Keratinocyte (primary cell): ENCODE results near the gene SPATS2L. TPM values are rescaled to one million over a fixed set of nuclear protein-coding genes. Genes with fewer than 3 reads are reported as not detected.

ENCODE experiments used
- DNase-seq: peaks from one replicate; pipeline ENCODE4 v3.0.0-alpha.2; 2011; ENCODE audit warnings: low read depth, missing footprints, low spot score
- FAIRE-seq: peaks from 2 replicates; lab custom pipeline; 2011; peaks lifted over from hg19 to GRCh38; lab: Jason Lieb, UNC
- H2AFZ ChIP-seq: 2 replicates; pipeline ENCODE4 v1.6.0; 2012; ENCODE audit warnings: low read length, control low read depth, inconsistent platforms; ENCODE audit not compliant: control insufficient read depth
- H3K27ac ChIP-seq: 2 replicates; pipeline ENCODE4 v1.5.1; 2011; ENCODE audit warnings: low read length; ENCODE audit not compliant: control insufficient read depth, insufficient read depth
- H3K27me3 ChIP-seq: 3 replicates; pipeline ENCODE4 v1.6.0; 2011; ENCODE audit warnings: low read length; ENCODE audit not compliant: control insufficient read depth, insufficient read depth; ENCODE audit errors: extremely low read depth
- H3K36me3 ChIP-seq, 2 experiments: 2 replicates in 1 of 2; 3 replicates in 1 of 2; pipeline ENCODE4 v1.5.1; 2011; ENCODE audit warnings: low read length in 2 of 2, mild to moderate bottlenecking in 1 of 2; ENCODE audit not compliant: control insufficient read depth in 2 of 2, insufficient read depth in 2 of 2; ENCODE audit errors: extremely low read depth in 1 of 2
- H3K4me1 ChIP-seq: 3 replicates; pipeline ENCODE4 v1.5.1; 2011; ENCODE audit warnings: low read length; ENCODE audit not compliant: control insufficient read depth, insufficient read depth; ENCODE audit errors: extremely low read depth
- H3K4me2 ChIP-seq: 3 replicates; pipeline ENCODE4 v1.6.0; 2011; ENCODE audit warnings: low read depth, low read length; ENCODE audit not compliant: control insufficient read depth, insufficient read depth; ENCODE audit errors: extremely low read depth
- H3K4me3 ChIP-seq, 3 experiments: fragments of 200-600 bp in 1 of 3; sonication (generic) in 1 of 3; 2 replicates in 2 of 3; 3 replicates in 1 of 3; pipeline ENCODE4 v1.5.1; 2011 to 2016; ENCODE audit warnings: low read length in 3 of 3, mild to moderate bottlenecking in 3 of 3, control low read depth in 2 of 3, inconsistent platforms in 1 of 3, low read depth in 1 of 3, mixed read lengths in 1 of 3, mixed run types in 1 of 3, moderate library complexity in 1 of 3; ENCODE audit not compliant: control insufficient read depth in 2 of 3, insufficient read depth in 2 of 3; ENCODE audit errors: extremely low read depth in 1 of 3
- H3K79me2 ChIP-seq: 2 replicates; pipeline ENCODE4 v1.6.0; 2012; ENCODE audit warnings: low read length; ENCODE audit not compliant: control insufficient read depth, insufficient read depth
- H3K9ac ChIP-seq: 3 replicates; pipeline ENCODE4 v1.6.0; 2011; ENCODE audit warnings: low read length; ENCODE audit not compliant: control insufficient read depth, insufficient read depth; ENCODE audit errors: extremely low read depth
- H3K9me1 ChIP-seq: 3 replicates; pipeline ENCODE4 v1.6.0; 2011; ENCODE audit warnings: low read length; ENCODE audit not compliant: control insufficient read depth, insufficient read depth; ENCODE audit errors: extremely low read depth
- H3K9me3 ChIP-seq: 2 replicates; pipeline ENCODE4 v1.5.1; 2012; ENCODE audit warnings: low read depth, low read length; ENCODE audit not compliant: control insufficient read depth
- H4K20me1 ChIP-seq: 3 replicates; pipeline ENCODE4 v1.6.0; 2011; ENCODE audit warnings: low read length; ENCODE audit not compliant: control insufficient read depth, insufficient read depth; ENCODE audit errors: extremely low read depth
- CTCF ChIP-seq, 3 experiments: IDR thresholded peaks in 1 of 3; conservative IDR thresholded peaks in 1 of 3; optimal IDR thresholded peaks in 1 of 3; 2 replicates in 2 of 3; 3 replicates in 1 of 3; pipeline versions ENCODE3 to v1.5.1; 2011; ENCODE audit warnings: low read length in 3 of 3, mild to moderate bottlenecking in 3 of 3, moderate library complexity in 2 of 3, control low read depth in 1 of 3, inconsistent platforms in 1 of 3; ENCODE audit not compliant: insufficient read depth in 2 of 3; ENCODE audit errors: extremely low read depth in 1 of 3
- EZH2 ChIP-seq: IDR thresholded peaks from one replicate; pipeline ENCODE4 v1.6.1; 2012; ENCODE audit warnings: inconsistent platforms, mild to moderate bottlenecking, low read length, moderate library complexity
- dilution Hi-C: fragments of 300-500 bp; cut with MboI; formaldehyde crosslinking; loops from one replicate; pipeline ENCODE4 v1.7.0; 2020; ENCODE audit warnings: low sequenced_read_pairs; ENCODE audit not compliant: extremely low pct_ligation_motif_present
- polyA plus RNA-seq, 5 experiments: library from polyadenylated mRNA; depleted of rRNA in 3 of 5; stranded (reverse) in 3 of 5; stranded (forward) in 1 of 5; unstranded in 1 of 5; fragments of >200 nt; gene quantifications; 1 replicate in 1 of 5; 2 replicates in 3 of 5; 3 replicates in 1 of 5; pipeline versions ENCODE4 v1.2.1 to v1.2.3, GENCODE V29; 2011 to 2012; ENCODE audit warnings: missing spikeins in 2 of 5, low read depth in 1 of 5, low replicate concordance in 1 of 5

SPATS2L gene
- polyA plus RNA-seq, 1 donor (not counting 4 experiments of a cell fraction or from before 2014, with no cell fraction given) = 95.3 TPM

GRCh38 chr2:200298816-200299215 is 7.7 kb upstream of the SPATS2L start:
- Histone ChIP-seq H4K20me1 (no peaks in the 10 kb centered on the region), H3K9ac (no peak overlapping the region), H3K36me3 (no peaks in the 10 kb centered on the region), H3K4me2 (no peak overlapping the region), H3K79me2 (no peaks in the 10 kb centered on the region), H3K27me3 (no peaks in the 10 kb centered on the region), H3K4me3 (no peak overlapping the region), H2AFZ (no peak overlapping the region), H3K9me1 (no peaks in the 10 kb centered on the region), H3K4me1 (peaks cover 32% of the 10 kb centered on the region), H3K27ac (no peak overlapping the region), H3K9me3 (no peaks in the 10 kb centered on the region)
- TF ChIP-seq EZH2 = no peak
- TF ChIP-seq CTCF (optimal IDR thresholded peaks at IDR 0.05 in 1 of 3, IDR thresholded peaks at IDR 0.05 in 1 of 3, conservative IDR thresholded peaks at IDR 0.05 in 1 of 3; ENCODE audit: extremely low read depth in 1 of 3, insufficient read depth in 2 of 3, low read length in 3 of 3) = no peak
- no peak for FAIRE-seq
- DNase-seq = no peak
- dilution Hi-C loops = no loop called here

GRCh38 chr2:200300065-200300464 is 6.4 kb upstream of the SPATS2L start:
- dilution Hi-C loops = no loop called here
- Histone ChIP-seq H3K36me3 (no peaks in the 10 kb centered on the region), H2AFZ (no peak overlapping the region), H3K9me3 (no peaks in the 10 kb centered on the region), H3K4me1 (peaks cover 32% of the 10 kb centered on the region), H3K9me1 (no peaks in the 10 kb centered on the region), H3K9ac (no peak overlapping the region), H3K79me2 (no peaks in the 10 kb centered on the region), H3K4me3 (no peak overlapping the region), H3K27me3 (no peaks in the 10 kb centered on the region), H4K20me1 (no peaks in the 10 kb centered on the region), H3K4me2 (peak overlapping the region; percentile 70), H3K27ac (no peak overlapping the region)
- TF ChIP-seq CTCF (optimal IDR thresholded peaks at IDR 0.05 in 1 of 3, IDR thresholded peaks at IDR 0.05 in 1 of 3, conservative IDR thresholded peaks at IDR 0.05 in 1 of 3; ENCODE audit: extremely low read depth in 1 of 3, insufficient read depth in 2 of 3, low read length in 3 of 3) = no peak
- no peak for TF ChIP-seq EZH2
- FAIRE-seq = no peak
- no peak for DNase-seq
